Peyer's patch (tissue), 4 donors: ENCODE measurements around the gene PIGL.

ENCODE experiments used
- CTCF ChIP-seq, 6 experiments: fragments of 450-650 bp in 4 of 6; fragments of 200-600 bp in 2 of 6; sonication (generic) in 1 of 6; IDR thresholded peaks; one replicate each; pipeline ENCODE4 v1.5.1; 2017 to 2019; ENCODE audit warnings: antibody characterized with exemption in 6 of 6, mild to moderate bottlenecking in 3 of 6, moderate library complexity in 1 of 6
- POLR2A ChIP-seq, 2 donors: fragments of 450-650 bp; IDR thresholded peaks; one replicate each; pipeline ENCODE4 v1.5.1; 2017; ENCODE audit warnings: antibody characterized with exemption in 2 of 2, mild to moderate bottlenecking in 2 of 2, moderate library complexity in 2 of 2

GRCh38 chr17:16349431-16349830, 132.4 kb downstream of the PIGL start:
- TF ChIP-seq CTCF (IDR thresholded peaks at IDR 0.05) (no peak), POLR2A (IDR thresholded peaks at IDR 0.05) (no peak)
